Stromal cell of bone marrow (primary cell): Measurements from ENCODE around the gene YWHAH.

Experiments used
- DNase-seq: peaks from one replicate; pipeline ENCODE4 v3.0.0-alpha.2; 2012; ENCODE audit warnings: low read depth

YWHAH gene

DNA sequence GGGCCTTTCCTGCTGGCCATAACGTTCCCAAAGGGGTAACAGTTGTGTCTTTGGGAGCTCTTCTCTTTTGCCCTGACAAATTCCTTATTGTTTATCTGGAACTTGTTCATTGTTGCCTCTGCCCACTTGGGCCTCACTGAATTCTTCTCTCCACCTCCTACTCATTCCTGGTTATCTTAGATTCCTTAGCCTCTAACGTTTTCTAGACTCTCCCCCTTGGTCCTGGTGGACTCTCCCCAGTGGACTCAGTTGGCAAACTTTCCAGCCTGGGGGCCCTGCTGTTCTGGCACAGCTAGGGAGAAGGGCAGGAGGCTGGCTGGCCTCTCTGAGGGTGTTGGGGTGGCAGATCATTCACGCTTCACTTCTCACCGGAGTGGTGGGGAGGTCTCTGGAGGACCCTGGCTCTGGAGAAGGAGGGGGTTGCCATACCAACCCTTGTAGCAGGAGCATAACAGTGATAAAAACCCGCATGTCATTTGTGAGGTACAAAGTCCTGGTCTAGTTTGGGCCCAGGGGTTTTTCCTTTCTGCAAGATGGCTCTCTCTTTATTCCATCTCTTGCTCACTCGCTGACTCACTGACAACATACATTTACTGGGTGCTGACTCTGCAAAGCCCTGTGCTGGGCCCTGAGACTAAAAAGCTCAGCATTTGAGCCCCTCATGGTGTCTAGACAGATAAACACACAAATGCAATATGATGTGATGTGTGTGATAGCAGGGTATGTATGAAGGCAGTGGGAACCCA lies 39.7 kb downstream of the YWHAH start:
- DNase-seq: no peak

DNA sequence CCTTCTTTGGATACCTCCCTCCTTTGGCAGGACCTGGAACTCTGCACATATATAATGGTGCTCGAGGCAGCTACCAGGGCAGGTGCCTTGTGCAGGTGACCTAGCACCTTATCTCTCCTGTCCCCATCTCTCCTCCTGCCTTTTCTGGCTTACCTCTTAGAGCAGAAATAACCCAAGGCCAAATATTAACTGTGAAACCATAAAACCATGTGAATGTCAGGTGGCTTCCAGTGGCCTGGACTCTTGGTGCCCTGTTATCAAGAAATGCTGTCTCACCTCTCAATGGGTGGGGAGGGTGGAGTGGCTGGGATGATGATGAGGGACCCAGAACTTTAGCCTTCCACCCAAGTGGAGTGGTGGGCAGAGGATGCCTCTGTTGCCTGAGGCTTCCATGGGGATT lies 42.9 kb downstream of the YWHAH start:
- DNase-seq: no peak

DNA sequence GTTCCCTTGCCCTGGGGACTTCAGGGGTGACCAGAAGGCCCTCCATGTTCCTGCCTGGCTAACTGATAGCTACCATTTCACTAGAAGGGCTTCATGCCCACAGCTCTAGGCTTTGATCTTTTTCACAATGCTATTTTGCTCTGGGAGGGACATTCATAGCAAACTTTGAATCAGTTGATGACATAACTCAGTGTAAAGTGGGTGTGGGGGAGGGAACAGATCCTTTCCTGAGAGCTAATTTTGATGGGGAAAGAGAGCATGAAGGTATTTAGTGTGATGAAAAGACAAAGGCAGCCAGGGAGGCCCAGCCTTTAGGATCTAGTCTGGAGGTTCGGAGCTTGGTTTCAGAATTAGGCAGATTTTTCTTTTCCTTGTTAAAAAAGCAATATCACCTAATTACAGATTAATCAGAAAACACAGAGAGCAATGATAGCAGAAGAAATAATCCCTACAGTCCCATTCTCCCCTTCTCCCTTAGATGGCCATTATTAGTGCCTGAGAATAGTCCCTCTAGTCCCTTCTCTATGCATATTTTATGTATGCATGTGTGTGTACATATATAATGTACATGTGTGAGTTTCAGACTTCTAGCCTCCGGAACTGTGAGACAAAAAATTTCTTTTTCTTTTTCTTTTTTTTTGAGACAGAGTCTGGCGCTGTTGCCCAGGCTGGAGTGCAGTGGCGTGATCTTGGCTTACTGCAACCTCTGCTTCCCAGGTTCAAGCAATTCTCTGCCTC lies 46.9 kb downstream of the YWHAH start:
- no peak for DNase-seq

DNA sequence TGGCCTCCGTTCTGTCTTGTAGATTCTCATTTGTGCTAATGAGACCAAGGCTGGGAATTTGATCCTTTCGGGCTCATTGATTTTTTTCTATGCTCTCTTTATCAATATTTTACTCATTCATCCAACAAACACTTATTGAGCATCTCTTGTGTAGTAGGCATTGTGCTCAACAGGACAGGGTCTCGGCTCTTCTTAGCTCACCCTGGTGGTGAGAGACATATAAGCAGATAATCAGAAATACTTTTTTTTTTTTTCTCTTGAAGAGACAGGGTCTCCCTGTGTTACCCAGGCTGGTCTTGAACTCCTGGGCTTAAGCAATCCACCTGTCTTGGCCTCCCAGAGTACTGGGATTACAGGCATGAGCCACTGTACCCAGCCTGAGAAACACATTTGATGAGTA lies 50.7 kb downstream of the YWHAH start:
- no peak for DNase-seq

DNA sequence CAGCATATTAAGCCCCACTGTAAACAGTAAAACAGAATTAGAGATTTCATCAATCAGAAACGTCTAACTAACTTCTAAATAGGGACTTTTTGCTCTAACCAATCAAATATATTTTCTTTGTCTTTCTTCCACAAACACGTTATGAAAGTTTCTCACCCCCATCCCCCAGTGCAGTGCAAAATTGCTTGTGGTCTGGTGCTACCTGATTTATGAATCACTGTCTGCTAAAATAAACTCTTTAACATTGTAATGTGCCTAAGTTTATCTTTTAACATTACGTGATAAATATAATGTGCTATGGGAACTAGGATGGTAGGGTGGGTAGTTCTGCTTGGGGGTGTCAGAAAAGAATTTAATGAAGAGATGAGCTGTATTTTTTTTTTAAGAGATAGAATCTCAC lies 51.5 kb downstream of the YWHAH start:
- no peak for DNase-seq

DNA sequence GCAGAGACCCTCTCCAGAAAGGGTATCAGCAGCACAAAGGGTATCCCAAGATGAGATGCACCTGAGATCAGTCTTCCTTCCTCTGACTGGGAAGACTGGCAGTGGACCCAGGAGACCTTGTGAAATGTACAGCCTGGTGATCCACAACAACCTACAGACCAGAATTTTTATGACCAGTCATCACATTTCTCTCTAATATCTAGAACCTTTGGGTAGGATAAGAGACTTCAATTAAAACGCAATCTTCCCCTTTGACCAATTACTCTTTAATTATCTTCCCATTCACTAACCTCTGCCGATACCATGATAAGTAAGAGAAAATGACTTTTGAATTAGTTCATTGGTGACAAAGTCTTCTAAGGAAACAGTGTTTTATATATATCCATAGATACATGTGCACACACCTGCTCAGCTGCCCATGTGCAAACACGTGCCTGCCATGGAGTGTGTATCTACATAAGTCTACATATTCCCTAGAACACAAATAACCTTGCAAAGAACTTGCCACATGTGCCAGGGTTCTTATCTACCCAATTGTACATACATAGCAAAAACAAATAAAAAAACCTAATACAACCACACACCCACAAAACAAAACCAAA lies 54.5 kb downstream of the YWHAH start:
- no peak for DNase-seq

DNA sequence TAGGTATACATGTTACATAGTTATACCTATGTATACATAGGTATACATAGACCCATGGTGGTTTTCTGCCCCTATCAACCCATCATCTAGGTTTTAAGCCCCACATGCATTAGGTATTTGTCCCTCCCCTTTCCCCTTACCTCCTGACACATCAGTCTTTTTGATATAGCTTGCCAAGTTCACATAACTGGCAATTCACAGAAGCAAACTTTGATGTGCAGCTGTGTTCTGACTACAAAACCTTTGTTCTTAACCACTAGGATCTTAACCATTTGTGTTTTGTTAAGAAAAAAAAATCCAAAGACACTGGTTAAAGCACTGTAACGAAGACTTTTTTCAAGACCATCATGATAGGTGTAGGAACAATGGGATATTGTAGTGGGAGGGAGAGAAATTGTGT lies 55.8 kb downstream of the YWHAH start:
- DNase-seq: no peak

DNA sequence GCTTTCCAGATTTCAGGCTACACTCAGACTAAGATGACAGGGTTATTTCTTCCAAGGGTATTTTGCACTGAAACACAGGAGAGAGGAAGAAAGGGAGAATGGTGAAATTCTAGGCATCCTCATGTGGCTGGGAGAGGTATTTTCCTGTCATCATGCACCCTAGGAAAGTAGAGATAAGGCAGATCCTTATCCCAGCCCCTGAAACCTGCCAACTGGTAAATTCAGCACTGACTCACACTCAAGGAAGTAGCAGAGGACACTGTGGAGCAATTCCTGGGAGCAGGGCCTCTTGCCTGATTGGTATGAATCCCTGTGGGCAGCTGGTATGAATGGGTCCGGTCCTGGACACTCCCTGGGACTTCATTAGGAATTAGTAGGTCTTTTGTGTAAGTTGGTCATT lies 61.1 kb downstream of the YWHAH start:
- no peak for DNase-seq
